Brain microvascular endothelial cell (primary cell): ENCODE results near the gene PCGF5.

Experiments used
- DNase-seq: peaks from one replicate; pipeline ENCODE4 v3.0.0-alpha.2; 2020
- H3K27ac ChIP-seq: fragments of 250-450 bp; sonication (Bioruptor Pico); 2 replicates; pipeline ENCODE4 v1.5.1; 2020; ENCODE audit warnings: mild to moderate bottlenecking, moderate library complexity
- H3K27me3 ChIP-seq: fragments of 250-450 bp; sonication (Bioruptor Pico); replicated peaks from 2 replicates; pipeline ENCODE4 v1.5.1; 2020; ENCODE audit warnings: mild to moderate bottlenecking
- H3K36me3 ChIP-seq: fragments of 250-450 bp; sonication (Bioruptor Pico); replicated peaks from 2 replicates; pipeline ENCODE4 v1.5.1; 2020; ENCODE audit warnings: mild to moderate bottlenecking
- H3K4me3 ChIP-seq: 2 replicates; pipeline ENCODE4 v1.5.1; 2011; ENCODE audit warnings: low read depth, mild to moderate bottlenecking, control low read depth, low read length, moderate library complexity
- CTCF ChIP-seq: IDR thresholded peaks from 2 replicates; pipeline ENCODE4 v1.5.1; 2011; ENCODE audit warnings: low read depth, mild to moderate bottlenecking, moderate library complexity, low read length, control low read depth, inconsistent platforms; ENCODE audit errors: missing control alignments
- in situ Hi-C: cut with HindIII; loops from 2 replicates; pipeline ENCODE4 v1.10.0; 2017; ENCODE audit warnings: low sequenced_read_pairs, low pct_ligation_motif_present

PCGF5 gene

GRCh38 chr10:91271886-91272285 lies 51.4 kb downstream of the PCGF5 start:
- no peak overlapping the region for H3K4me3 ChIP-seq
- no peaks in the 10 kb centered on the region for H3K36me3 ChIP-seq
- H3K27me3 ChIP-seq, result no peaks in the 10 kb centered on the region
- DNase-seq, result no peak
- no peak overlapping the region for H3K27ac ChIP-seq
- no peak for TF ChIP-seq CTCF
- in situ Hi-C loops, result loop anchor here (25.0 kb wide), 1 partner anchor 360 kb away; the partner anchor contains the start of gene ANKRD1

GRCh38 chr10:91284486-91285090 lies 64.1 kb downstream of the PCGF5 start:
- Histone ChIP-seq H3K27ac (no peak overlapping the region), H3K4me3 (no peak overlapping the region), H3K36me3 (no peaks in the 10 kb centered on the region), H3K27me3 (no peaks in the 10 kb centered on the region)
- TF ChIP-seq CTCF, result no peak
- no peak for DNase-seq
- in situ Hi-C loops, result no loop called here

- Histone ChIP-seq H3K4me3 (no peak overlapping the region), H3K27me3 (no peaks in the 10 kb centered on the region), H3K36me3 (no peaks in the 10 kb centered on the region), H3K27ac (no peak overlapping the region)
- in situ Hi-C loops, result no loop called here
- no peak for DNase-seq
- TF ChIP-seq CTCF, result no peak
Observed at GRCh38 chr10:91286572-91286971, 66.1 kb downstream of the PCGF5 start.

DNA sequence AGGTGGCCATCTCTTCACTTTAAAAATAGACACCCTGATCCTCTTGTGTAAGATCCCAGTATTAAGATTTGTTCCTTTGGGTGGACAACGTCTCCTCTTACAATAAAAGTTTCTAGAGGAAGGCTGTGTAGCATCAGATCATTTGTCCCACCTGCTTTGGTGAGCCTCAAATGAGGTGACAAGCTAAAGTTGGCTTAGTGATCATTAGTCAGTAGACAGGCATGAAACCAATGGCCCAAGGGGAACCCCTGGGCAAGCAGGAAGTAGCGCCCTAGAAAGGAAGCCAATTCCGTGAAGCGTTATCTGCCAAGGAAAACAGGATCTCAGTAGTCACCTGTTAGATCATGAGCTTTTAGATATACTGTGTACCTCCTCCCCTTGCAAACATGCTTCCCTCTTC lies 66.8 kb downstream of the PCGF5 start:
- in situ Hi-C loops, result no loop called here
- no peak overlapping the region for H3K4me3 ChIP-seq
- TF ChIP-seq CTCF, result no peak
- no peak for DNase-seq
- H3K36me3 ChIP-seq, result no peaks in the 10 kb centered on the region
- H3K27me3 ChIP-seq, result no peaks in the 10 kb centered on the region
- H3K27ac ChIP-seq, result no peak overlapping the region

DNA sequence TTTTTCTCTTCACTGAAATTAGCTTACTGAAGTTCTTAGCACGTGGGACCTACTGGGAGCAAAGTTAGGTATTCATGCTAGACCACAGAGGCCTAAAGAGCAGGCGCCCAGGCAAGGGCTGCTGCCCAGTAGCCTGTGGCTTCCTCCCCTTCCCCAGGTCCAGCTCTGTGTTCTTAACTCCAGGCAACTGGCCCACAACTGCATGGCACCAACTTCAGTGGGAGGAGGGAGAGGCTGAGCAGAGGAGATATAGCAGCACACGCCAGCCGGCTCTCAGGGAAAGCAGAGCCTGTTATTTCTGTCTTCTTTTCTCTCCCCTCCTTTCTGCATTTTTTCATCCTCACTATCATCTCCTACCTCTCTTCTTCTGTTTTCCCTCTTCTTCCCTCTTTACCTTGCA lies 67.4 kb downstream of the PCGF5 start:
- Histone ChIP-seq H3K4me3 (no peak overlapping the region), H3K27me3 (no peaks in the 10 kb centered on the region), H3K27ac (no peak overlapping the region), H3K36me3 (no peaks in the 10 kb centered on the region)
- in situ Hi-C loops, result no loop called here
- TF ChIP-seq CTCF, result no peak
- DNase-seq, result no peak

GRCh38 chr10:91289305-91289704 lies 68.8 kb downstream of the PCGF5 start:
- Histone ChIP-seq H3K27ac (no peak overlapping the region), H3K27me3 (no peaks in the 10 kb centered on the region), H3K4me3 (no peak overlapping the region), H3K36me3 (no peaks in the 10 kb centered on the region)
- no peak for DNase-seq
- no peak for TF ChIP-seq CTCF
- in situ Hi-C loops, result no loop called here
